Trophoblast cell (in vitro differentiated cells and primary cell): ENCODE results near the gene MBD3L2.
"Not testable (repeated sequence)": the region's sequence is repeated elsewhere in the genome, so short reads cannot be mapped to it uniquely, and the experiment has no call there.

Experiments used
- DNase-seq, 2 donors: peaks; one replicate each; pipeline ENCODE4 v3.0.0-alpha.2; 2016
- H2AFZ ChIP-seq: 2 replicates; pipeline ENCODE4 v1.6.1; 2013; ENCODE audit warnings: low read length, moderate library complexity, mild to moderate bottlenecking; ENCODE audit not compliant: insufficient read depth, poor library complexity
- H2AK5ac ChIP-seq: 2 replicates; pipeline ENCODE4 v1.6.1; 2013; ENCODE audit warnings: mild to moderate bottlenecking, low read length
- H2BK120ac ChIP-seq: 2 replicates; pipeline ENCODE4 v1.6.1; 2013; ENCODE audit warnings: low read length, mild to moderate bottlenecking, moderate library complexity; ENCODE audit not compliant: insufficient read depth, poor library complexity
- H2BK12ac ChIP-seq: 2 replicates; pipeline ENCODE4 v1.6.1; 2013; ENCODE audit warnings: mild to moderate bottlenecking, low read length, moderate library complexity
- H2BK5ac ChIP-seq: 2 replicates; pipeline ENCODE4 v1.6.1; 2013; ENCODE audit warnings: low read length, low read depth, moderate library complexity, mild to moderate bottlenecking; ENCODE audit not compliant: poor library complexity
- H3K14ac ChIP-seq: 2 replicates; pipeline ENCODE4 v1.6.1; 2013; ENCODE audit warnings: mild to moderate bottlenecking, low read length
- H3K18ac ChIP-seq: 2 replicates; pipeline ENCODE4 v1.6.1; 2013; ENCODE audit warnings: mild to moderate bottlenecking, low read length
- H3K23ac ChIP-seq: 2 replicates; pipeline ENCODE4 v1.6.1; 2013; ENCODE audit warnings: low read length
- H3K27ac ChIP-seq: 2 replicates; pipeline ENCODE4 v1.5.1; 2013; ENCODE audit warnings: low read depth, mild to moderate bottlenecking, inconsistent platforms, low read length, moderate library complexity
- H3K27me3 ChIP-seq: 2 replicates; pipeline ENCODE4 v1.6.1; 2013; ENCODE audit warnings: inconsistent platforms, mild to moderate bottlenecking, low read length, moderate library complexity; ENCODE audit not compliant: insufficient read depth
- H3K36me3 ChIP-seq, 2 experiments: 1 replicate in 1 of 2; 2 replicates in 1 of 2; pipeline ENCODE4 v1.6.1; 2013; ENCODE audit warnings: low read length in 2 of 2, mild to moderate bottlenecking in 2 of 2, moderate library complexity in 1 of 2; ENCODE audit not compliant: insufficient read depth in 2 of 2, control insufficient read depth in 1 of 2
- H3K4ac ChIP-seq: 2 replicates; pipeline ENCODE4 v1.6.1; 2013; ENCODE audit warnings: low read depth, mild to moderate bottlenecking, low read length, moderate library complexity
- H3K4me1 ChIP-seq, 2 experiments: 1 replicate in 1 of 2; 2 replicates in 1 of 2; pipeline ENCODE4 v1.6.1; 2013; ENCODE audit warnings: low read length in 2 of 2, mild to moderate bottlenecking in 2 of 2, moderate library complexity in 1 of 2; ENCODE audit not compliant: insufficient read depth in 2 of 2, control insufficient read depth in 1 of 2
- H3K4me2 ChIP-seq: 2 replicates; pipeline ENCODE4 v1.6.1; 2013; ENCODE audit warnings: inconsistent platforms, mild to moderate bottlenecking, low read length, moderate library complexity
- H3K4me3 ChIP-seq: 2 replicates; pipeline ENCODE4 v1.5.1; 2013; ENCODE audit warnings: mild to moderate bottlenecking, low read depth, low read length, inconsistent platforms
- H3K79me1 ChIP-seq: one replicate; pipeline ENCODE4 v1.6.1; 2013; ENCODE audit warnings: low read length
- H3K79me2 ChIP-seq: 2 replicates; pipeline ENCODE4 v1.6.1; 2013; ENCODE audit warnings: low read length, mild to moderate bottlenecking; ENCODE audit not compliant: control insufficient read depth, insufficient read depth, poor library complexity
- H3K9ac ChIP-seq: 2 replicates; pipeline ENCODE4 v1.6.1; 2013; ENCODE audit warnings: mild to moderate bottlenecking, low read length
- H3K9me3 ChIP-seq: 2 replicates; pipeline ENCODE4 v1.6.1; 2013; ENCODE audit warnings: low read depth, mild to moderate bottlenecking, control low read depth, inconsistent platforms, low read length; ENCODE audit not compliant: insufficient read depth
- H4K12ac ChIP-seq: 2 replicates; pipeline ENCODE4 v1.6.1; 2013; ENCODE audit warnings: low read depth, mild to moderate bottlenecking, low read length, moderate library complexity
- H4K8ac ChIP-seq: 2 replicates; pipeline ENCODE4 v1.6.1; 2013; ENCODE audit warnings: low read depth, mild to moderate bottlenecking, low read length, moderate library complexity
- H4K91ac ChIP-seq: one replicate; pipeline ENCODE4 v1.6.1; 2013; ENCODE audit warnings: low read depth, mild to moderate bottlenecking, low read length, moderate library complexity
- WGBS: extraction: QIAGEN DNeasy Blood & Tissue Kit; methylation state at CpG from one replicate; pipeline ENCODE4 v1.1.7; 2013; ENCODE audit warnings: missing lambda C conversion rate; ENCODE audit not compliant: insufficient read length, insufficient coverage; ENCODE audit errors: extremely low coverage; 5-methylcytosine and 5-hydroxymethylcytosine counted together

MBD3L2 gene

GRCh38 chr19:7030278-7030677, 18.8 kb upstream of the MBD3L2 start, which contains the start of gene MBD3L5:
Gene MBD3L5 (plus strand): TSS chr19:7030578. CDS start chr19:7030612, 34 bp downstream.
- H2BK120ac ChIP-seq, H4K12ac ChIP-seq, DNase-seq, H3K4ac ChIP-seq, H4K8ac ChIP-seq, H2AK5ac ChIP-seq, H3K79me2 ChIP-seq, H3K14ac ChIP-seq, H3K79me1 ChIP-seq, H3K9ac ChIP-seq, H2AFZ ChIP-seq, H3K9me3 ChIP-seq, H4K91ac ChIP-seq, H3K36me3 ChIP-seq, H3K4me2 ChIP-seq, H3K4me3 ChIP-seq, H3K27me3 ChIP-seq, H2BK5ac ChIP-seq, H3K23ac ChIP-seq, H2BK12ac ChIP-seq, H3K4me1 ChIP-seq, H3K18ac ChIP-seq, H3K27ac ChIP-seq: not testable (repeated sequence)
- no CpG with 5 or more reads among the region's 9 CpGs for WGBS

- not testable (repeated sequence) for H3K9ac ChIP-seq, H3K4me1 ChIP-seq, H2AFZ ChIP-seq, H4K8ac ChIP-seq, H2BK5ac ChIP-seq, H2AK5ac ChIP-seq, H3K27me3 ChIP-seq, H3K79me1 ChIP-seq, H4K91ac ChIP-seq, H3K4ac ChIP-seq, H3K36me3 ChIP-seq, H2BK120ac ChIP-seq, H3K14ac ChIP-seq, H3K79me2 ChIP-seq, DNase-seq, H4K12ac ChIP-seq, H3K23ac ChIP-seq, H3K4me2 ChIP-seq, H3K18ac ChIP-seq, H3K4me3 ChIP-seq, H2BK12ac ChIP-seq, H3K27ac ChIP-seq, H3K9me3 ChIP-seq
- whole genome bisulfite sequencing: no CpG with 5 or more reads among the region's 9 CpGs
Measured at GRCh38 chr19:7040079-7040478, 9.0 kb upstream of the MBD3L2 start, which contains the start of gene MBD3L4. Gene MBD3L4 (minus strand): TSS chr19:7040179. CDS start chr19:7040144, 35 bp downstream.

DNA sequence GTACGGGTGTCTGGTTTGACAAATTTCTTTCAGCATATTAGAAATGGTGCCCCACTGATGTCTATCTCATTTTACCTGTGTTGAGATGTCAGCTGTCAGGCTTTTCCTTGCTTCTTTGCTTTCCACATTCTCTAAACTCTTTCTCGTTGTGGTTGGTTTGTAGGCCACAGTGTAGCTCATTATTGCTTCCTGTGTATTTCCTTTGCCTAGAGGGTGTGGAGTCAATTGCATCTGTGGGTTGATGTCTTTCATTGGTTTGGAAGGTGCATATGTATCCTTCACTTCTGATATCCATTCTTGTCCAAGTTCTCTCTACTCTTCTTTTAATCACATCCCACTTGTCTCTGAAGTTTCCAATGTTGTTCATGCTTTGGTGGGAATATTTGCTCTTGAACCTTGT, 7.6 kb upstream of the MBD3L2 start:
- not testable (repeated sequence) for H2BK120ac ChIP-seq, H3K4me3 ChIP-seq, H3K9ac ChIP-seq, H4K91ac ChIP-seq, H2BK5ac ChIP-seq, DNase-seq, H3K4me1 ChIP-seq, H3K27me3 ChIP-seq, H3K23ac ChIP-seq, H2AK5ac ChIP-seq, H3K27ac ChIP-seq, H3K9me3 ChIP-seq, H2BK12ac ChIP-seq, H3K79me1 ChIP-seq, H3K36me3 ChIP-seq, H3K14ac ChIP-seq, H2AFZ ChIP-seq, H3K18ac ChIP-seq, H3K4me2 ChIP-seq, H3K79me2 ChIP-seq, H4K12ac ChIP-seq, H3K4ac ChIP-seq, H4K8ac ChIP-seq
- no CpG with 5 or more reads among the region's 2 CpGs for WGBS

DNA sequence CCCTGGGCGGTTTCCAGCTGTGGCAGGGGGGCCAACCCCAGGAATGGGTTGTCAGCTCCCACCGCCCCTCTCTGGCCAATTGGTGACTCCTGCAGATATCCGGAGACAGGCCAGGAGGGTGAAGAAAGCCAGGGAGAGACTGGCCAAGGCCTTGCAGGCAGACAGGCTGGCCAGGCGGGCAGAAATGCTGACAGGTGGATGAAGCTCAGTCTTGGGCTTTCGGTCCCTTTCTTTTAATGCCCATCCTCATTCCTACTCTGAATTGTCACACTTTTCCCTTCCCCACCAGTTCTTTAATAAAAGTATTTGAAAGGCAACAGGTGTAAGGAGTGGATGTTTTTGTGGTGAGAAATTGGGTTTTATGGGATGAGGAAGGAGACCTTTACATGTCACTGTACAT, 2.3 kb downstream of the MBD3L2 start:
- H3K79me2 ChIP-seq, H3K9me3 ChIP-seq, DNase-seq, H4K91ac ChIP-seq, H3K4me1 ChIP-seq, H3K4me2 ChIP-seq, H3K9ac ChIP-seq, H4K8ac ChIP-seq, H3K79me1 ChIP-seq, H3K27me3 ChIP-seq, H3K18ac ChIP-seq, H3K14ac ChIP-seq, H3K36me3 ChIP-seq, H3K4ac ChIP-seq, H3K27ac ChIP-seq, H2AFZ ChIP-seq, H3K4me3 ChIP-seq, H2BK120ac ChIP-seq, H4K12ac ChIP-seq, H2BK5ac ChIP-seq, H2BK12ac ChIP-seq, H3K23ac ChIP-seq, H2AK5ac ChIP-seq: not testable (repeated sequence)
- WGBS: no CpG with 5 or more reads among the region's 5 CpGs
